ENCODE data around the gene PTPRN2.
"Not testable (repeated sequence)": the region's sequence is repeated elsewhere in the genome, so short reads cannot be mapped to it uniquely, and the experiment has no call there.

PTPRN2 gene

GRCh38 chr7:157745721-157746709 lies 841.6 kb downstream of the PTPRN2 start:
- no peak for DNase-seq

DNA sequence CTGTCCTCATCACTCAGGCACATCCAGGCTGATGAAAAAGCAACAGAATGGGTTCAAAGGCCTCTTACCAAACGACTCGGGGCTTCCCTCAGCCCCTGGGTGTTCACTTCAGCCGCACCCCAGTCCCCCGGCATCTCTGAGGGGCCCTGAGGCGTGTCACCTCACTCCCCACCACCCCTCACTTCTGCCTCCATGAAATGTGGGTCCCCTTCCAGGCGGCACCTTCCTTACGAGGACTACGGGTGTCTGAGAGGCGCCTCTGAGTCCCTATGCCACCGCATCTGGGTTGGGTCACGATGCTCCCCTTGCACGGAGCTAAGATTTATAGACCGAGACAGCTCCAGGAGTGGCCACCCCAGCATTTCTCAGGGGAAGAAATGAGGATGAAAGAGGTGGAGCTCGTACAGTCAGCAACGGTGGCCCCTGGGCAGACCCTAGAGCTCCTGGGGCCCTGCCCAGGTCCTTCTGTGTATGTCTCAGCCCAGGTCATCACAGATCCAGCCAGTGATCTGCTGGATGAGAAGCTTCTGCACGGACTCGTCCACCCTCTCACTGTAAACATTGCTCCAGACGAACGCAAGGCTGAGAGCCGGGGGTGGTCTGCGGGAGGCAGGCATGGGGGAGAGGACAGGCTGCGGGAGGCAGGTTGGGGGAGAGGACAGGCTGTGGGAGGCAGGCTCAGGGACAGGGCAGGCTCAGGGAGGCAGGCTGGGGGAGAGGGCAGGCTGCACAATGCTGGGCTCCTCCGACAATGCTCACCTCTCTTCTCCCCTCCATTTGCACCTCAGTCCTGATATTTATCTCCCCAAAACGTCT lies 842.6 kb downstream of the PTPRN2 start:
- no peak for DNase-seq

DNA sequence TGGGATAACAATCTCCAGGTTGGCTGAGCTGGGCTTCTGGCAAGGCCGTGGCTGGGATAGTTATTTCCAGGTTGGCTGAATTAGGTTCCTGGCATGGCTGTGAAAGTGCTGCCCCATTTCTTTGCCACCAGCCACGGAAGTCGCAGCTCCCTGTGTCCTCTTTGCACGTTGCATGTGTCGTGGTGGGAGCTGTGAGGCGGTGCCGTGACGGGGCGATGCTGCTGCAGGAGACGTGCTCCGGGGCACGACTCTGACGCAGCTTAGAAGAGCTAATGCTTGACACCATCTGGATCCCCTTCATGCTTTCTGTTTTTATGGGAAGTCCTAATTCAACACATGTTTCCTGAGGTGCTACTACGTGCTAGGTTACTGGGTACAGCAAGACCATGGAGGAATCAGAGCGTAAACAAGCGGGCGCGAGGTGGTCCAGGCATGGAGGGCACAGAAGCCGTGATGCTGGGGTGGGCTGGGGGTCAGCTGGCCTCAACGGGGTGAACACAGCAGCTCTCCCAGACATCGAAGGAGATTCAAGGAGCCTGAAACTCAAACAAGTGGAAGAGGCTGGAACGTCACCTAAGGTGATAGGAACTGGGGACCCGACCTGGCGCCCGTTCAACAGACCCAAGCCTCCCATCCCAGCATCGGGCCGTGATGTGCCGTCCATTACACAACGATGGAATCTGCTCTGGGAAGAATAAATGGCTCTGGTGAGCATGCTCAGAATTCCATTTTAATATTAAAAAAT lies 843.7 kb downstream of the PTPRN2 start:
- no peak for DNase-seq

- no peak for DNase-seq
These were observed 847.3 kb downstream of the PTPRN2 start for GRCh38 chr7:157740251-157740798.

DNA sequence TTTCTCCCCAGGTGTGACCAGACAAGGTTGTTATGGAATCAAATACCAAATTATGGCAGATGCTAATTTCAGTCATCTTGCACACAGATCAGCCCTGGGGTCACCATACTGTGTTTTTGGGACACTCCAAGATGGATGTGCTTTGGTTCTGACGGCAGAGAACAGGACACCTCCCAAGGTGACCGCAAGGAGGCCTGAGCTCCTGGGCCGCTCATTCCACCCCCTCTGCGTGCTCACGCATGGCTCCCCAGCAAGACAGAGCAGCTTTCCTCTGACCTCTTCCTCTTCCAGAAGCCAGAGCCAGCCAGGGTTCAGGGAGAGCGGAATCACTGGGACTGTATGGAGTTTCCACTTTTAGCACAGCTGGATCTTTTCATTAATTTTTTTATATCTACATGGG lies 848.0 kb downstream of the PTPRN2 start:
- no peak for DNase-seq

GRCh38 chr7:157739031-157739430 lies 848.6 kb downstream of the PTPRN2 start:
- DNase-seq, result no peak

- DNase-seq, result no peak
These were observed 849.6 kb downstream of the PTPRN2 start for GRCh38 chr7:157738066-157738460.

DNA sequence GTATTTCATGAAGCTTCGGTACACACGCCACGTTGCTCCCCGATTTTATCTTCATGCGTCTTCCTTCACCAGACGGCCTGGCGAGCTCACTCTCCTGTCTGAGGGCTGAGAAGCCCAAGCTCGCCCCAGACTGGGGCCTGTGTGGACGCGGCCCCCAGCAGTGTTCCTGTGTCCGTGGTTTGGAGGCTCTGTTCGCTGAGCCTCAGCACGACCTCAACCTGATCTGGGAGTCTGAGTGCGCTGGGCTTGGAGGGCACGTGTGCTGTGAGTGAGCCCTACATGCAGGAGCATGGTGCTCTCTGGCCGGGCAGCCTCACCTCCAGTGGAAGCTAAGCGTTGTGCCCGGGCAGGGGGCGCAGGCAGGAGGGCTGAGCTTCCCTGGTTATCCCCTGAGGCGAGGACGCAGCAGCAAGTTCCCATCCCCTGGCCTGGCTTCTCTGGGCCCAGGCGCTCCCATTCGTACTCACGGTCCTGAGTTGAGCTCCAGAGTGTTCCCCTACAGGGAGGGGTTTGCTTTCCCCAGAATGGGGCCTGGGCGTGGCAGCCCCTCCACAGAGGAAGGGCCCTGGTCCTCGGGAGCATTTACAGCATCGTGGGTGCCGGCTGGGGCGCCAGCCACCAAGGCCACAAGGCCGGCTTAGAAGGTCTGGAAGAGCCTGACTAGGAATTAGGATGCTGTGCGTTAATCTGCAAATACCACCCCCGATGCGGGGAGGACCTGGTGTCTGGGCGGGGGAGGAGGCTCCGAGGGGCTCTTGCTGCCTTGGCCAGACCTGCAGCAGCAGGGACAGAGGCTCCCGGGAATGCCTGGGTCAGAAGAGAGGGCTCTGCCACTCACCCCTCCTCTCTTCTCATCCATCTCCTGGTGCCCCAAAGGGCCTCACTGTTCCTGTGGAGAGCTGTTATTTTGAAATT lies 850.2 kb downstream of the PTPRN2 start:
- DNase-seq, result no peak

DNA sequence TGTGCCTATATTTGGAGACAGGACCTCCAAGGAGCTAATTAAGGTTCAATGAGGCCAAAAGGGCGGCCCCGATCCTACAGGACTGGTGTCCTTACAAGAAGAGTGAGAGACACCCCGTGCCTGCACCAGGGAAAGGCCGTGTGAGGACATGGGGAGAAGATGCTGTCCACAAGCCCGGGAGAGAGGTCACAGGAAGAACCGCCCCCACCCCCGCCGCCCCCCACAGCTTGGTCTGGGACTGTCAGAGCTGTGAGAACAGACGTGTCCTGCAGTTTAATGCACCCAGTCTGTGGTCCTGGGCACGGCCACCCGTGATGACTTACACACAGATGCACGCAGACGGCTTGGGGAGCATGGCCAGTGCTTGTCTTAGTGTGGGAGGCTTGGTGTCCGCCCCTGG lies 851.3 kb downstream of the PTPRN2 start:
- DNase-seq, result no peak

- no peak for DNase-seq
These were observed 851.8 kb downstream of the PTPRN2 start for GRCh38 chr7:157735826-157736225.

- no peak for DNase-seq
These were observed 852.7 kb downstream of the PTPRN2 start for GRCh38 chr7:157734676-157735640.

DNA sequence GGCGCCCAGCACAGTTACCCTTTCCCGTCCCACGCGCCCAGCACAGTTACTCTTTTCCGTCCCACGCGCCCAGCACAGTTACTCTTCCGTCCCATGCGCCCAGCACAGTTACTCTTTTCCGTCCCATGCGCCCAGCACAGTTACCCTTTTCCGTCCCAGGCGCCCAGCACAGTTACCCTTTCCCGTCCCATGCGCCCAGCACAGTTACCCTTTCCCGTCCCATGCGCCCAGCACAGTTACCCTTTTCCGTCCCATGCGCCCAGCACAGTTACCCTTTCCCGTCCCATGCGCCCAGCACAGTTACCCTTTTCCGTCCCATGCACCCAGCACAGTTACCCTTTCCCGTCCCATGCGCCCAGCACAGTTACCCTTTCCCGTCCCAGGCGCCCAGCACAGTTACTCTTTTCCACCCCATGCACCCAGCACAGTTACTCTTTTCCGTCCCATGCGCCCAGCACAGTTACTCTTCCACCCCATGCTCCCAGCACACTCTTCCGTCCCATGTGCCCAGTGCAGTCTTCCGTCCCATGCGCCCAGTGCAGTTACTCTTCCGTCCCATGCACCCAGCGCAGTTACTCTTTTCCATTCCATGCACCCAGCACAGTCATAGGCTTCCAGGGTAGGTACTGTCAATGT lies 853.7 kb downstream of the PTPRN2 start:
- DNase-seq, result not testable (repeated sequence)

GRCh38 chr7:157731126-157731525 lies 856.5 kb downstream of the PTPRN2 start:
- DNase-seq, result no peak

DNA sequence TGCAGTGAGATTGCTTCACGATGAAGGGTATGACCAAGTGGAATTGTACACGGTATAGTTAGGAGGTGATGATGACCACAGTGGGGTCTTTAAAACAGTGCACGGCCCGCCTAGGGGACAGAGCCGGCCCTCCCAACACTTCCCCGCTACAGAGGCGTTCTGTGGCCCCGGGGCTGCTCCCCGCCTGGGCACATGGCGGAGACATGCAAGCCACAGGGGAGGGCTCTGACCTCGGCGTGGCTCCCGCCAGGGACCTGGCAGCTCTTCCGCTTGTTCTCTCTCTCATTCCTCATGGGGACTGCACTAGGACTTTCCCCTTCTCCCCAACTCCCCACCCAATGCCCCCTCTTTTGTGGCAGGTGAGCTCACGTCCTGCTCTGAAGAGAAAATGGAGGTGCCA lies 857.0 kb downstream of the PTPRN2 start:
- no peak for DNase-seq

DNA sequence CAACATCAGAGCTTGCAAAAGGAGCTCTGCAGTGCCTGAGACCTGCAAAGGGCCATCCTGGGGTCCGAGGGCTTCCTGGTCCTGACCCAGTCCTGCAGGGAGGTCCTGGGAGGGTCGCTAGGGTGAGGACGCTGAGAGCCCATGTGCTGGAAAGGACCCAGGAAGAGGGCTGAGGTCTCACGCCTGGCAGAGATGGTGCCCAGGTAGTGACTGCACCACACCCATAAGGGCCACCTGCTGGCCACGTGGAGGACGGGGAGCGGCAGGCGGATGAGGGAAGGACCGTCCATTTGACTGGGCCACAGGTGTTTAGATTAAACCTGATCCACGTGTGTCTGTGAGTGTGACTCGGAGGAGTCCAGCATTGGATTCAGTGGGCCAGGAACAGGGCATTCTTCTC lies 858.1 kb downstream of the PTPRN2 start:
- DNase-seq, result no peak

- DNase-seq, result no peak
These were observed 859.5 kb downstream of the PTPRN2 start for GRCh38 chr7:157727964-157728615.

- DNase-seq, result no peak
These were observed 860.9 kb downstream of the PTPRN2 start for GRCh38 chr7:157726764-157727163.

DNA sequence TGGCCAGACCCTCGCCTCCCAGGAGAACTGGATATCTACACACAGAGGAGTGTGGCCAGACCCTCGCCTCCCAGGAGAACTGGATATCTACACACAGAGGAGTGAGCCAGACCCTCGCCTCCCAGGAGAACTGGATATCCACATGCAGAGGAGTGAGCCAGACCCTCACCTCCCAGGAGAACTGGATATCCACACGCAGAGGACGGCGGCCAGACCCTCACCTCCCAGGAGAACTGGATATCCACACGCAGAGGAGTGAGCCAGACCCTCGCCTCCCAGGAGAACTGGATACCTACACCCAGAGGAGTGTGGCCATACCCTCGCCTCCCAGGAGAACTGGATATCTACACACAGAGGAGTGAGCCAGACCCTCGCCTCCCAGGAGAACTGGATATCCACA lies 862.3 kb downstream of the PTPRN2 start:
- DNase-seq, result not testable (repeated sequence)

- DNase-seq, result no peak
These were observed 864.4 kb downstream of the PTPRN2 start for GRCh38 chr7:157723205-157723604.
